Measurements from ENCODE around the gene NUDT5. TPM values are rescaled to one million over a fixed set of nuclear protein-coding genes. Genes with fewer than 3 reads are reported as not detected.

Gene NUDT5
- total RNA-seq, 4 donors from 2014 or later = 23.4 to 50.7 (median 41.9) TPM

GRCh38 chr10:12165036-12165435 is 30.7 kb downstream of the NUDT5 start:
- TF ChIP-seq EP300 (IDR thresholded peaks at IDR 0.05) (no peak), POLR2A (IDR thresholded peaks at IDR 0.05) (no peak)
- TF ChIP-seq, protein P1, sequence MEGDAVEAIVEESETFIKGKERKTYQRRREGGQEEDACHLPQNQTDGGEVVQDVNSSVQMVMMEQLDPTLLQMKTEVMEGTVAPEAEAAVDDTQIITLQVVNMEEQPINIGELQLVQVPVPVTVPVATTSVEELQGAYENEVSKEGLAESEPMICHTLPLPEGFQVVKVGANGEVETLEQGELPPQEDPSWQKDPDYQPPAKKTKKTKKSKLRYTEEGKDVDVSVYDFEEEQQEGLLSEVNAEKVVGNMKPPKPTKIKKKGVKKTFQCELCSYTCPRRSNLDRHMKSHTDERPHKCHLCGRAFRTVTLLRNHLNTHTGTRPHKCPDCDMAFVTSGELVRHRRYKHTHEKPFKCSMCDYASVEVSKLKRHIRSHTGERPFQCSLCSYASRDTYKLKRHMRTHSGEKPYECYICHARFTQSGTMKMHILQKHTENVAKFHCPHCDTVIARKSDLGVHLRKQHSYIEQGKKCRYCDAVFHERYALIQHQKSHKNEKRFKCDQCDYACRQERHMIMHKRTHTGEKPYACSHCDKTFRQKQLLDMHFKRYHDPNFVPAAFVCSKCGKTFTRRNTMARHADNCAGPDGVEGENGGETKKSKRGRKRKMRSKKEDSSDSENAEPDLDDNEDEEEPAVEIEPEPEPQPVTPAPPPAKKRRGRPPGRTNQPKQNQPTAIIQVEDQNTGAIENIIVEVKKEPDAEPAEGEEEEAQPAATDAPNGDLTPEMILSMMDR (IDR thresholded peaks at IDR 0.05) = no peak
- Histone ChIP-seq H3K27ac (peak overlapping the region; percentile 37 to 78 (median 62)), H3K4me3 (no peak overlapping the region), H3K36me3 (peaks cover 0 to 79% (median 9%) of the 10 kb centered on the region in 3 donors), H3K9me3 (no peaks in the 10 kb centered on the region), H3K4me1 (peaks cover 0 to 26% (median 11%) of the 10 kb centered on the region in 4 donors), H3K27me3 (no peaks in the 10 kb centered on the region)
- WGBS, 2 donors = 26 to 32% methylated on average over 3 of the region's 3 CpGs
- DNase-seq (ENCODE audit: low spot score in 2 of 2) = no peak

- no peaks in the 10 kb centered on the region for H3K27me3 ChIP-seq
- TF ChIP-seq EP300 (IDR thresholded peaks at IDR 0.05) = no peak
- TF ChIP-seq, protein P1 (IDR thresholded peaks at IDR 0.05) = no peak
- TF ChIP-seq POLR2A (IDR thresholded peaks at IDR 0.05) = no peak
- no peak for DNase-seq (ENCODE audit: low spot score in 2 of 2)
- H3K27ac ChIP-seq = peak overlapping the region; percentile 37 to 78 (median 62)
- H3K4me1 ChIP-seq = peaks cover 0 to 26% (median 11%) of the 10 kb centered on the region in 4 donors
- WGBS, 2 donors = 82 to 89% methylated on average over 11 of the region's 12 CpGs
- no peaks in the 10 kb centered on the region for H3K9me3 ChIP-seq
- H3K36me3 ChIP-seq = peaks cover 0 to 76% (median 0%) of the 10 kb centered on the region in 3 donors
- H3K4me3 ChIP-seq = no peak overlapping the region
These were observed 31.6 kb downstream of the NUDT5 start for GRCh38 chr10:12164085-12164484.

- Histone ChIP-seq H3K36me3 (peaks cover 0 to 76% (median 0%) of the 10 kb centered on the region in 3 donors), H3K27me3 (no peaks in the 10 kb centered on the region), H3K9me3 (no peaks in the 10 kb centered on the region), H3K4me3 (no peak overlapping the region), H3K4me1 (peaks cover 0 to 26% (median 11%) of the 10 kb centered on the region in 4 donors), H3K27ac (no peak overlapping the region)
- TF ChIP-seq POLR2A (IDR thresholded peaks at IDR 0.05) (no peak), EP300 (IDR thresholded peaks at IDR 0.05) (no peak)
- TF ChIP-seq, protein P1 (IDR thresholded peaks at IDR 0.05) = no peak
- DNase-seq (ENCODE audit: low spot score in 2 of 2) = no peak
- 96 to 98% methylated on average over 6 of the region's 6 CpGs for WGBS, 2 donors
These were observed 32.8 kb downstream of the NUDT5 start for GRCh38 chr10:12162927-12163326.

- DNase-seq (ENCODE audit: low spot score in 2 of 2) = no peak
- no peak overlapping the region for H3K4me3 ChIP-seq
- H3K4me1 ChIP-seq = peaks cover 0 to 15% (median 6%) of the 10 kb centered on the region in 4 donors
- peaks cover 0 to 76% (median 0%) of the 10 kb centered on the region in 3 donors for H3K36me3 ChIP-seq
- TF ChIP-seq, protein P1 (IDR thresholded peaks at IDR 0.05) = no peak
- no peak for TF ChIP-seq POLR2A (IDR thresholded peaks at IDR 0.05)
- no peak for TF ChIP-seq EP300 (IDR thresholded peaks at IDR 0.05)
- no peak overlapping the region for H3K27ac ChIP-seq
- no peaks in the 10 kb centered on the region for H3K9me3 ChIP-seq
- no peaks in the 10 kb centered on the region for H3K27me3 ChIP-seq
- 90 to 95% methylated on average over 5 of the region's 5 CpGs for WGBS, 2 donors
These were observed 35.0 kb downstream of the NUDT5 start for GRCh38 chr10:12160664-12161063.

GRCh38 chr10:12158111-12158510 is 37.6 kb downstream of the NUDT5 start:
- 88 to 91% methylated on average over 3 of the region's 3 CpGs for WGBS, 2 donors
- Histone ChIP-seq H3K4me3 (no peak overlapping the region), H3K27me3 (no peaks in the 10 kb centered on the region), H3K27ac (no peak overlapping the region), H3K9me3 (no peaks in the 10 kb centered on the region), H3K36me3 (peaks cover 0 to 67% (median 0%) of the 10 kb centered on the region in 3 donors), H3K4me1 (no peaks in the 10 kb centered on the region)
- DNase-seq (ENCODE audit: low spot score in 2 of 2) = no peak
- no peak for TF ChIP-seq POLR2A (IDR thresholded peaks at IDR 0.05)
- TF ChIP-seq, protein P1 (IDR thresholded peaks at IDR 0.05) = no peak

All from tibial nerve (tissue), 4 donors.